Stomach (tissue), 9 donors: ENCODE measurements around the gene TNKS2. TPM values are rescaled to one million over a fixed set of nuclear protein-coding genes. Genes with fewer than 3 reads are reported as not detected.
A peak's percentile ranks its signal among the peaks of the same experiment; 100 is the strongest.

ENCODE experiments used
- DNase-seq, 2 donors: peaks; one replicate each; pipeline versions ENCODE4 v3.0.0 to v3.0.0-alpha.2; 2013 to 2019
- H3K27ac ChIP-seq, 5 donors: fragments of 200-600 bp in 4 of 5; sonication (generic) in 4 of 5; one replicate each; pipeline ENCODE4 v1.5.1; 2013 to 2019; ENCODE audit warnings: mild to moderate bottlenecking in 1 of 5, moderate library complexity in 1 of 5
- H3K27me3 ChIP-seq, 3 donors: fragments of 200-600 bp; sonication (generic); one replicate each; pipeline ENCODE4 v1.5.1; 2017 to 2019; ENCODE audit warnings: mixed run types in 1 of 3
- H3K36me3 ChIP-seq, 4 donors: fragments of 200-600 bp; sonication (generic); 1 replicate in 3 of 4; 2 replicates in 1 of 4; pipeline ENCODE4 v1.5.1; 2016 to 2019
- H3K4me1 ChIP-seq, 4 donors: fragments of 200-600 bp; sonication (generic); one replicate each; pipeline ENCODE4 v1.5.1; 2016 to 2019
- H3K4me3 ChIP-seq, 4 donors: fragments of 200-600 bp; sonication (generic) in 3 of 4; one replicate each; pipeline ENCODE4 v1.5.1; 2016 to 2019; ENCODE audit warnings: mild to moderate bottlenecking in 1 of 4
- H3K9me3 ChIP-seq, 4 donors: fragments of 200-600 bp; sonication (generic); one replicate each; pipeline ENCODE4 v1.5.1; 2016 to 2019
- CTCF ChIP-seq, 7 experiments: fragments of 450-650 bp in 4 of 7; fragments of 200-600 bp in 3 of 7; sonication (generic) in 3 of 7; IDR thresholded peaks; one replicate each; pipeline ENCODE4 v1.5.1; 2016 to 2019; ENCODE audit warnings: antibody characterized with exemption in 7 of 7, control low read depth in 2 of 7, mild to moderate bottlenecking in 1 of 7
- EP300 ChIP-seq: sonication (generic); formaldehyde crosslinking; IDR thresholded peaks from one replicate; pipeline ENCODE4 v1.6.1; 2017; ENCODE audit warnings: antibody characterized with exemption
- POLR2A ChIP-seq, 4 donors: fragments of 450-650 bp; IDR thresholded peaks; one replicate each; pipeline ENCODE4 v1.6.1; 2016; ENCODE audit warnings: antibody characterized with exemption in 4 of 4, control low read depth in 2 of 4, mild to moderate bottlenecking in 1 of 4, moderate library complexity in 1 of 4
- POLR2AphosphoS5 ChIP-seq, 3 donors: sonication (generic); formaldehyde crosslinking; IDR thresholded peaks; one replicate each; pipeline ENCODE4 v1.6.1; 2016; ENCODE audit warnings: antibody characterized with exemption in 3 of 3
- WGBS, 5 donors: extraction: QIAGEN DNeasy Blood & Tissue Kit in 3 of 5; methylation state at CpG; one replicate each; pipeline versions ENCODE4 v1.1.5 to v1.1.7; 2013 to 2018; 5-methylcytosine and 5-hydroxymethylcytosine counted together
- intact Hi-C: fragments of 100-400 bp; cut with DNase I; formaldehyde crosslinking; loops from one replicate; pipeline ENCODE4 v1.15.1; 2023; ENCODE audit warnings: low total_unique reads
- polyA plus RNA-seq, 3 donors: library from polyadenylated mRNA; stranded (reverse); fragments of 200-250 nt; gene quantifications; one replicate each; pipeline ENCODE4 v1.2.3, GENCODE V29; 2013
- total RNA-seq, 5 donors: library from RNA; depleted of rRNA; stranded (reverse); fragments of >200 nt; gene quantifications; one replicate each; pipeline versions ENCODE4 v1.1.0 to v1.2.3, GENCODE V29; 2014 to 2016
- donor health status: healthy with polysubstance abuse.
- donor health status: Bipolar disorder and iron deficiency.
- donor health status: healthy.

Gene TNKS2
- total and polyA plus RNA-seq, 8 donors: 8.1 to 86.5 (median 28.9) TPM

DNA sequence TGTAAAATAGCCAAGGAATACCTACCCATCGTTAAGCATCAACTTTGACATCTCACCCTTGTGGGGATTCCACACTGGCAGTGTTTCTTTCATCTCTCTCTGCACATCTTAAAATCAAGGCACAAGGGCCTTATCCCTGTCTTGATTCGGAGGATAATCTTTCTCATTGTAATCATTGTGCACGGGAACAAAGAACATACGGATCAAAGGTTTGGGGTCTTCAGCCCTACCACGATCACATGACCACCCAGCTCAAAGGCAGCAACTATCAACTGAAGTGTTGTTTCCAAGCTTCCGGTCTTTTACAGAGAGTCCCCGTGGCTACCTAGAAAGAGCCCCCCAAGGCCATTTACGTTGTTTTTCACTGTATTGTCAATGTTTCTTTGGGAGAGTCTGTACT, 99.2 kb downstream of the TNKS2 start:
- Histone ChIP-seq H3K36me3 (no peaks in the 10 kb centered on the region), H3K4me3 (no peak overlapping the region), H3K9me3 (no peaks in the 10 kb centered on the region), H3K27ac (no peak overlapping the region), H3K27me3 (no peaks in the 10 kb centered on the region), H3K4me1 (peaks cover 0 to 10% (median 3%) of the 10 kb centered on the region in 4 donors)
- no peak for DNase-seq
- TF ChIP-seq POLR2A (IDR thresholded peaks at IDR 0.05): no peak
- no peak for TF ChIP-seq EP300
- TF ChIP-seq CTCF (IDR thresholded peaks at IDR 0.05): no peak
- TF ChIP-seq POLR2AphosphoS5 (IDR thresholded peaks at IDR 0.05): no peak
- WGBS, 5 donors: 63 to 73% (median 67%) methylated on average over 8 of the region's 8 CpGs
- intact Hi-C loops: loop anchor here (10.0 kb wide), 1 partner anchor 133 kb away; no protein-coding TSS in a partner anchor

GRCh38 chr10:91901784-91902677, 103.8 kb downstream of the TNKS2 start:
- Histone ChIP-seq H3K27me3 (no peaks in the 10 kb centered on the region), H3K36me3 (no peaks in the 10 kb centered on the region), H3K4me1 (peaks cover 0 to 18% (median 5%) of the 10 kb centered on the region in 4 donors), H3K9me3 (no peaks in the 10 kb centered on the region), H3K4me3 (no peak overlapping the region), H3K27ac (peak overlapping the region in 3 of 5 donors; percentile 18 to 71 (median 52))
- intact Hi-C loops: no loop called here
- TF ChIP-seq CTCF (IDR thresholded peaks at IDR 0.05) (no peak), EP300 (no peak), POLR2A (IDR thresholded peaks at IDR 0.05) (no peak), POLR2AphosphoS5 (IDR thresholded peaks at IDR 0.05) (peak in 2 of 3 donors; percentile 63 to 69)
- 0 to 4% (median 3%) methylated on average over 2 of the region's 2 CpGs for WGBS, 5 donors
- peak; percentile 49 to 82 for DNase-seq

DNA sequence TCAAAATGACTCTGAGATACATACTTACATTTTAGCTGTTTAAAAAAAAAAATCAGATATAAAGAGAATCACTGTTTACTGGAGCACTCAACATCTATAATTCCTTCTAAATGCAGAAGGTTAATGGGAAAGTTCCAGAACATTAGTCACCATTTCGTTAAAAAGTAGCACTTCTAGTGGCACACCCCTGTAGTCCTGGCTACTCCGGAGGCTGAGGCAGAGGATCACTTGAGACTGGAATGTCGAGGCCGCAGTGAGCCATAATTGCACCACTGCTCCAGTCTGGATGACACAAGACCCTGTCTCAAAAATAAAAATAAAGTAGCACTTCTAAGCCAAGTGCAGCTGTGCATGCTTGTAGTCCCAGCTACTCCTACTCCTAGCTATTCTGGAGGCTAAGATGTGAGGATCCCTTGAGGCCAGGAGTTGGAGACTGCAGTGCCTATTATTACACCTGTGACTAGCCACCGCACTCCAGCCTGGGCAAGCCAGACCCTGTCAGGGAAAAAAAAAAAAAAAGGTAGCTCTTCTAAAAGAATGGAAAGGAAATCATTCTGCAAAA, 108.9 kb downstream of the TNKS2 start:
- H3K36me3 ChIP-seq: no peaks in the 10 kb centered on the region
- no peak for DNase-seq
- intact Hi-C loops: no loop called here
- H3K27me3 ChIP-seq: no peaks in the 10 kb centered on the region
- no peaks in the 10 kb centered on the region for H3K9me3 ChIP-seq
- no peak overlapping the region for H3K27ac ChIP-seq
- no peak for TF ChIP-seq EP300
- TF ChIP-seq POLR2A (IDR thresholded peaks at IDR 0.05): no peak
- no peak for TF ChIP-seq POLR2AphosphoS5 (IDR thresholded peaks at IDR 0.05)
- TF ChIP-seq CTCF (IDR thresholded peaks at IDR 0.05): no peak
- H3K4me1 ChIP-seq: peaks cover 8 to 36% (median 19%) of the 10 kb centered on the region in 4 donors
- WGBS, 5 donors: 87 to 94% (median 89%) methylated on average over 5 of the region's 5 CpGs
- H3K4me3 ChIP-seq: no peak overlapping the region

GRCh38 chr10:91907914-91908336, 109.7 kb downstream of the TNKS2 start:
- Histone ChIP-seq H3K9me3 (no peaks in the 10 kb centered on the region), H3K36me3 (no peaks in the 10 kb centered on the region), H3K4me3 (peak overlapping the region; percentile 78 to 92 (median 89)), H3K27ac (peak overlapping the region; percentile 18 to 82 (median 71)), H3K27me3 (no peaks in the 10 kb centered on the region), H3K4me1 (peaks cover 5 to 30% (median 20%) of the 10 kb centered on the region in 4 donors)
- WGBS, 5 donors: 4 to 10% (median 5%) methylated on average over 8 to 18 of the region's 18 CpGs
- DNase-seq: no peak
- no peak for TF ChIP-seq POLR2A (IDR thresholded peaks at IDR 0.05)
- no peak for TF ChIP-seq POLR2AphosphoS5 (IDR thresholded peaks at IDR 0.05)
- TF ChIP-seq CTCF (IDR thresholded peaks at IDR 0.05): no peak
- TF ChIP-seq EP300: no peak
- intact Hi-C loops: no loop called here
